Esophagus muscularis mucosa (tissue), 3 donors: ENCODE data around the gene MLC1.

ENCODE experiments used
- POLR2A ChIP-seq: fragments of 450-650 bp; IDR thresholded peaks from one replicate; pipeline ENCODE4 v1.6.1; 2017; ENCODE audit warnings: antibody characterized with exemption, moderate library complexity, mild to moderate bottlenecking, low read depth
- TF ChIP-seq, protein P1 (sequence below), 3 experiments: fragments of 200-600 bp in 2 of 3; fragments of 450-650 bp in 1 of 3; sonication (generic) in 2 of 3; IDR thresholded peaks; one replicate each; pipeline ENCODE4 v1.5.1; 2017 to 2019; ENCODE audit warnings: antibody characterized with exemption in 3 of 3, mild to moderate bottlenecking in 2 of 3, moderate library complexity in 1 of 3

- TF ChIP-seq, protein P1, sequence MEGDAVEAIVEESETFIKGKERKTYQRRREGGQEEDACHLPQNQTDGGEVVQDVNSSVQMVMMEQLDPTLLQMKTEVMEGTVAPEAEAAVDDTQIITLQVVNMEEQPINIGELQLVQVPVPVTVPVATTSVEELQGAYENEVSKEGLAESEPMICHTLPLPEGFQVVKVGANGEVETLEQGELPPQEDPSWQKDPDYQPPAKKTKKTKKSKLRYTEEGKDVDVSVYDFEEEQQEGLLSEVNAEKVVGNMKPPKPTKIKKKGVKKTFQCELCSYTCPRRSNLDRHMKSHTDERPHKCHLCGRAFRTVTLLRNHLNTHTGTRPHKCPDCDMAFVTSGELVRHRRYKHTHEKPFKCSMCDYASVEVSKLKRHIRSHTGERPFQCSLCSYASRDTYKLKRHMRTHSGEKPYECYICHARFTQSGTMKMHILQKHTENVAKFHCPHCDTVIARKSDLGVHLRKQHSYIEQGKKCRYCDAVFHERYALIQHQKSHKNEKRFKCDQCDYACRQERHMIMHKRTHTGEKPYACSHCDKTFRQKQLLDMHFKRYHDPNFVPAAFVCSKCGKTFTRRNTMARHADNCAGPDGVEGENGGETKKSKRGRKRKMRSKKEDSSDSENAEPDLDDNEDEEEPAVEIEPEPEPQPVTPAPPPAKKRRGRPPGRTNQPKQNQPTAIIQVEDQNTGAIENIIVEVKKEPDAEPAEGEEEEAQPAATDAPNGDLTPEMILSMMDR (IDR thresholded peaks at IDR 0.05) = no peak
- no peak for TF ChIP-seq POLR2A
These were observed 22.3 kb upstream of the MLC1 start for GRCh38 chr22:50107529-50107928.
